ENCODE measurements around the gene IL9R. TPM values are rescaled to one million over a fixed set of nuclear protein-coding genes. Genes with fewer than 3 reads are reported as not detected.

Gene IL9R
- total and polyA plus RNA-seq, 9 of the 15 experiments (the other 6 are each of a cell fraction or from before 2014, with no cell fraction given) = 0.58 to 2.7 (median 1.6) TPM

DNA sequence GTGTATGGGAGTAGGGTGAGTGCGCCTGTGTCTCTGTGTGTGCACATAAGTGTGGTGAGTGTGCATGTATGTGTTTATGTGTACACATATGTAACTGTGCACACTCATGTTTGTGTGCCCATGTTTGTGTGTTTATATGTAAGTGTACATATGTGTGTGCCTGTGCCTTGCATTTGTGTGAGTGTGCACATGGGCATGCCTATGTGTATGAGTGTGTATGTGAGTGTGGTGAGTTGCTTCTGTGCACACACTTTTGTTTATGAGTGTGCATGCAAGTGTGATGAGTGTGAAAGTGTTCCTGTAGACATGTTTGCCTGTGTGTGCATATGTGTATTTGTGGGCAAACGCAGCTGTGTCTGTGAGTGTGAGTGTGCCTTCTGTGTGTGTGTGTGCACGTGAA, 7.2 kb downstream of the IL9R start:
- Histone ChIP-seq H3K27ac (ENCODE audit: extremely low read depth, low read depth, low read length) (no peak overlapping the region), H2AFZ (ENCODE audit: low read depth, low read length) (no peak overlapping the region), H3K4me1 (replicated peaks in 1 of 2; ENCODE audit: control insufficient read depth in 2 of 2, insufficient read depth in 2 of 2, low read length in 2 of 2) (peaks cover 34 to 35% of the 10 kb centered on the region in 2 experiments; a peak in 4 of 5 replicates), H3K9ac (ENCODE audit: insufficient read depth in 1 of 2, low read depth in 2 of 2, low read length in 2 of 2) (no peak overlapping the region), H3K36me3 (ENCODE audit: control insufficient read depth, insufficient read depth, low read length) (no peaks in the 10 kb centered on the region), H4K20me1 (replicated peaks; ENCODE audit: control insufficient read depth, insufficient read depth, low read length) (no peaks in the 10 kb centered on the region), H3K4me2 (ENCODE audit: insufficient read depth, low read length) (no peak overlapping the region), H3K4me3 (no peak overlapping the region), H3K27me3 (ENCODE audit: control insufficient read depth in 2 of 2, insufficient read depth in 2 of 2, low read length in 2 of 2) (no peaks in the 10 kb centered on the region), H3K79me2 (ENCODE audit: control insufficient read depth, insufficient read depth, low read length) (no peaks in the 10 kb centered on the region; the same call in 2 of the 3 replicates), H3K9me1 (ENCODE audit: control insufficient read depth, insufficient read depth, low read length) (no peaks in the 10 kb centered on the region), H3K9me3 (replicated peaks; ENCODE audit: control insufficient read depth, insufficient read depth, low read depth, low read length) (no peaks in the 10 kb centered on the region)
- ChIA-PET CTCF (ENCODE audit: low intra/inter-chr PET ratio) (no interaction called here), POLR2A (no interaction called here)
- ATAC-seq (no peak), FAIRE-seq (no peak), DNase-seq (ENCODE audit: extremely low read depth in 1 of 4, low spot score in 3 of 4) (no peak)
- intact Hi-C loops (cut with micrococcal nuclease) = no loop called here
- no TSS peak for BruUV-seq (replicated peaks)
- in situ Hi-C loops (cut with MboI) = no loop called here
- WGBS (ENCODE audit: insufficient coverage, low coverage, missing lambda C conversion rate) = 79% methylated on average over 3 of the region's 3 CpGs
- peak in 1 of 2 experiments; percentile 13; a peak in 1 of 4 replicates for TF ChIP-seq KDM1A (IDR thresholded peaks at IDR 0.05)
- TF ChIP-seq, protein P1, sequence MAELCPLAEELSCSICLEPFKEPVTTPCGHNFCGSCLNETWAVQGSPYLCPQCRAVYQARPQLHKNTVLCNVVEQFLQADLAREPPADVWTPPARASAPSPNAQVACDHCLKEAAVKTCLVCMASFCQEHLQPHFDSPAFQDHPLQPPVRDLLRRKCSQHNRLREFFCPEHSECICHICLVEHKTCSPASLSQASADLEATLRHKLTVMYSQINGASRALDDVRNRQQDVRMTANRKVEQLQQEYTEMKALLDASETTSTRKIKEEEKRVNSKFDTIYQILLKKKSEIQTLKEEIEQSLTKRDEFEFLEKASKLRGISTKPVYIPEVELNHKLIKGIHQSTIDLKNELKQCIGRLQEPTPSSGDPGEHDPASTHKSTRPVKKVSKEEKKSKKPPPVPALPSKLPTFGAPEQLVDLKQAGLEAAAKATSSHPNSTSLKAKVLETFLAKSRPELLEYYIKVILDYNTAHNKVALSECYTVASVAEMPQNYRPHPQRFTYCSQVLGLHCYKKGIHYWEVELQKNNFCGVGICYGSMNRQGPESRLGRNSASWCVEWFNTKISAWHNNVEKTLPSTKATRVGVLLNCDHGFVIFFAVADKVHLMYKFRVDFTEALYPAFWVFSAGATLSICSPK (IDR thresholded peaks at IDR 0.05; ENCODE audit: borderline replicate concordance) = no peak

DNA sequence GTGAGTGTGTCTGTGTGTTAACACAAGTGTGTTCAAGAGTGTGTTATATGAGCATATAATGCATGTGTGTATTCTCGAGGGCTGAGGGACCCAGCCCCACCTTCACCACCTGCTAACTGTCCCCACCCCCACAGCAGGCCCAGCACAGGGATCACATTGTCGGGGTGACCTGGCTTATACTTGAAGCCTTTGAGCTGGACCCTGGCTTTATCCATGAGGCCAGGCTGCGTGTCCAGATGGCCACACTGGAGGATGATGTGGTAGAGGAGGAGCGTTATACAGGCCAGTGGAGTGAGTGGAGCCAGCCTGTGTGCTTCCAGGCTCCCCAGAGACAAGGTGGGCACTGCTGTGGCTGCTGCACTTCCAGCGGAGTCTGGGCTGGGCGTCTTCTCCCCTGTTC, 7.6 kb downstream of the IL9R start:
- ATAC-seq (no peak), DNase-seq (ENCODE audit: extremely low read depth in 1 of 4, low spot score in 3 of 4) (no peak)

More for the DNA sequence above, 7.6 kb downstream of the IL9R start:
- H3K4me2 ChIP-seq (ENCODE audit: insufficient read depth, low read length) = no peak overlapping the region
- no peaks in the 10 kb centered on the region for H4K20me1 ChIP-seq (replicated peaks; ENCODE audit: control insufficient read depth, insufficient read depth, low read length)
- no peaks in the 10 kb centered on the region for H3K36me3 ChIP-seq (ENCODE audit: control insufficient read depth, insufficient read depth, low read length)
- no peak overlapping the region for H3K4me3 ChIP-seq
- H3K9ac ChIP-seq (ENCODE audit: insufficient read depth in 1 of 2, low read depth in 2 of 2, low read length in 2 of 2) = no peak overlapping the region
- WGBS (ENCODE audit: insufficient coverage, low coverage, missing lambda C conversion rate) = 49% methylated on average over 2 of the region's 6 CpGs
- H3K9me1 ChIP-seq (ENCODE audit: control insufficient read depth, insufficient read depth, low read length) = no peaks in the 10 kb centered on the region
- TF ChIP-seq CBX3 (IDR thresholded peaks at IDR 0.05; ENCODE audit: borderline replicate concordance in 1 of 2, low read length in 2 of 2) = no peak
- no peak for TF ChIP-seq STAG1 (CRISPR knock-in tag; IDR thresholded peaks at IDR 0.05; ENCODE audit: borderline replicate concordance)
- FAIRE-seq = no peak
- H2AFZ ChIP-seq (ENCODE audit: low read depth, low read length) = no peak overlapping the region
- H3K79me2 ChIP-seq (ENCODE audit: control insufficient read depth, insufficient read depth, low read length) = no peaks in the 10 kb centered on the region; the same call in 2 of the 3 replicates
- in situ Hi-C loops (cut with MboI) (no loop called here), intact Hi-C loops (cut with micrococcal nuclease) (no loop called here)
- no peak overlapping the region for H3K27ac ChIP-seq (ENCODE audit: extremely low read depth, low read depth, low read length)
- BruUV-seq (replicated peaks) = no TSS peak
- no peaks in the 10 kb centered on the region for H3K27me3 ChIP-seq (ENCODE audit: control insufficient read depth in 2 of 2, insufficient read depth in 2 of 2, low read length in 2 of 2)
- ChIA-PET POLR2A (no interaction called here), CTCF (ENCODE audit: low intra/inter-chr PET ratio) (no interaction called here)
- peaks cover 34 to 35% of the 10 kb centered on the region in 2 experiments; a peak in 4 of 5 replicates for H3K4me1 ChIP-seq (replicated peaks in 1 of 2; ENCODE audit: control insufficient read depth in 2 of 2, insufficient read depth in 2 of 2, low read length in 2 of 2)
- no peaks in the 10 kb centered on the region for H3K9me3 ChIP-seq (replicated peaks; ENCODE audit: control insufficient read depth, insufficient read depth, low read depth, low read length)
